Activated T-cell treated with anti-CD3 and anti-CD28 coated beads, Interleukin-2, amount 50 U/mL, for 24 hours (primary cell): ENCODE measurements around the gene MEGF11.

Source experiments
- DNase-seq: peaks from one replicate; pipeline ENCODE4 v3.0.0-alpha.2; 2020
- H3K27ac Mint-ChIP-seq: 2 replicates; pipeline ENCODE4 v1.8.0; 2020; ENCODE audit warnings: mild to moderate bottlenecking, mixed read lengths
- H3K27me3 Mint-ChIP-seq: 2 replicates; pipeline ENCODE4 v1.8.0; 2020; ENCODE audit warnings: mixed read lengths
- H3K36me3 Mint-ChIP-seq: 2 replicates; pipeline ENCODE4 v1.8.0; 2020; ENCODE audit warnings: low read depth, mixed read lengths
- H3K4me1 Mint-ChIP-seq: 2 replicates; pipeline ENCODE4 v1.8.0; 2020; ENCODE audit warnings: low read depth, mixed read lengths
- H3K4me3 Mint-ChIP-seq: 2 replicates; pipeline ENCODE4 v1.8.0; 2020; ENCODE audit warnings: mild to moderate bottlenecking, moderate library complexity, mixed read lengths
- H3K9me3 Mint-ChIP-seq: 2 replicates; pipeline ENCODE4 v1.8.0; 2020; ENCODE audit warnings: mixed read lengths

Gene MEGF11

DNA sequence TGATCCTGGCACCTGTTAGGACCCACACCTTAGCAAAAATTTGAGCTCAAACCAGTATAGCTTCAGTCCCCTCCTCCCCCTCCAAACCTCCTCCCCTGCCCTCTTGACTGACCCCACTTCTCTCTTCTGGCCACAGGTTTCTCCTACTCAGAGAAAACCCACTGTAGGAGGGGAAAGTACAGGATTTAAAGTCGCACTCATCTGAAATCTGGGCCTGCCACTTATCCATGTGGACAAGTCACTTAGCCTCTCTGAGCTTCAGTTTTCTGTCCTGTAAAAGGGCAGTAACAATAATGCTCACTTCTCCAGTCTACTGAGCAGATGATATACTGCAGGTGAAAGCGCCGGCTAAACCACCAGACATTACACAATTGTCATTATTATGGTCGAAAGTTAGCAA, 142.7 kb downstream of the MEGF11 start:
- no peak overlapping the region for H3K4me3 Mint-ChIP-seq
- no peak for DNase-seq
- H3K9me3 Mint-ChIP-seq: no peaks in the 10 kb centered on the region
- H3K36me3 Mint-ChIP-seq: no peaks in the 10 kb centered on the region
- no peak overlapping the region for H3K27ac Mint-ChIP-seq
- peaks cover 4% of the 10 kb centered on the region for H3K4me1 Mint-ChIP-seq
- no peaks in the 10 kb centered on the region for H3K27me3 Mint-ChIP-seq

DNA sequence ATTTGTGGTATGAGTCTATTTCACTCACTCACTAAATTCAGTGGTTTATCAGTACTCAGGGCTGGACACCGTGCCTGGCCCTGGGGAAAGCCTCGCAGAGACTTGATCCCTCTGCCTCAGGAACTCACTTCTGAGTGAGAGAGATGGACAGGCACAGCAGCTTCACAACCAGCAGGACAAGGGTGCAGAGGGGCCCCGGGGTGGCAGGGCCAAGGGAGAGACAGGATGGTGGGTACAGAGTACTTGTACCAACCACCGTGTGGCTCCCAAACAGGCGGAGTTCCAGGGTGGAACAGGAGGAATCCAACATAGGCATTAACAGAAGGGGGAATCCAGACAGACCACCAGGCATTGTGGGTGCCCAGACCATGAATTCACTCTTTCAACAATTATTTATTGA, 143.7 kb downstream of the MEGF11 start:
- peaks cover 2% of the 10 kb centered on the region for H3K27me3 Mint-ChIP-seq
- no peaks in the 10 kb centered on the region for H3K36me3 Mint-ChIP-seq
- no peak overlapping the region for H3K4me3 Mint-ChIP-seq
- no peak for DNase-seq
- no peak overlapping the region for H3K27ac Mint-ChIP-seq
- no peaks in the 10 kb centered on the region for H3K4me1 Mint-ChIP-seq
- no peaks in the 10 kb centered on the region for H3K9me3 Mint-ChIP-seq

DNA sequence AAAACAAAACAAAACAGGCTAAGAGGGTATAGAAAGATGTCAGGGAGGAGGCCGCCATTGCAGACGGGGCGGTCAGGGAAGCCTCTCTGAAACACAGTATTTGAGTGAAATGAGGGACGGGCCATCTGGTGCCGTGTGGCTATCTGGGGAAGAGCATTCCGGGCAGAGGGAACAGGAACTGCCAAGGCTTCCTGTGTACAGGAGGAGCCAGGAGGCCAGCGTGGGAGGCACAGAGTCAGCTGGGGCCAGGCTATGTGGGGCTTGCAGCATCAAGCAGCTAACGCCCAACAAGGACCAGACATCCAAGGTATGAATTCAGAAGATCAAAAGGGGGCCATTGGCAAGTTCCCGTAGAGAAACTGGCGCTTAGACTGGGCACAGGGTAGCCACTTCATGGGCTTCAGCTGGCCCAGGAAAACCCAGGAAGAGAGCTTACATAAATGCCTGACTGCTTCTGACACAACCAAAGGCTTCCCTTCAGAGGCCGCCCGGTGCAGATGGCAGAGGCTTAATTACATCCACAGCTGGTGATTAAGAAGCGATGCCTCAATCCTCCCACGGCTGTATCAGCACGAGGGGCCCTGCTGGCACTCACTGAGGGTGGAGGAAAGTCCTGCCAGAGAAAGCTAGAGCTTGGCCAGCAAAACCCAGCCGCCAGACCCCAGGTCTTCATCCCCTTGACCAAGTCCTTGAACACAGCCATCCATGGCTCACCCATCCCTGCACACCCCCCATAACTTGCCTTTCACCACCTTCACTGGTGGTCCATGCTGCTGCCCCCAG, 144.9 kb downstream of the MEGF11 start:
- no peak overlapping the region for H3K4me3 Mint-ChIP-seq
- H3K27ac Mint-ChIP-seq: no peak overlapping the region
- H3K27me3 Mint-ChIP-seq: peaks cover 3% of the 10 kb centered on the region
- no peaks in the 10 kb centered on the region for H3K36me3 Mint-ChIP-seq
- DNase-seq: no peak
- no peaks in the 10 kb centered on the region for H3K4me1 Mint-ChIP-seq
- no peaks in the 10 kb centered on the region for H3K9me3 Mint-ChIP-seq

DNA sequence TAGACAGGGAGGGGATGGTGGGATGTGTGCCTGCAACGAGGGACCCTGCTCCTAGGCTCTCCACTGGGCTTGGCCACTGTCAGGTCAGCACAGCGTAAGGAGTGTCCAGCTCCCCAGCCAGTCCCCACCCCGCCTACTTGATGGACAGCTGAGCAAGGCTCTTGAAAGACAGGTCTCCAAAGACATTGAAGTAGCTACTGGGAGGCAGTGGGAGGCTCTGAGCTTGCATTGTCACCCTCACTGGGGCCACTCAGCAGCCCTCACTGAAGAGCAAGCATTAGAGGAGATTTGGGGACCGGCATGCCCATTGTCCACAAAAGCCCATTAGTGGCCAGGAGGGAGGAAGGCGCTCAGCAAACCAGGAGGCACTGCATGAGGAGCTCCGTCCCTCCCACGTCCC, 146.5 kb downstream of the MEGF11 start:
- H3K4me1 Mint-ChIP-seq: no peaks in the 10 kb centered on the region
- H3K9me3 Mint-ChIP-seq: no peaks in the 10 kb centered on the region
- H3K27ac Mint-ChIP-seq: no peak overlapping the region
- H3K4me3 Mint-ChIP-seq: no peak overlapping the region
- H3K36me3 Mint-ChIP-seq: no peaks in the 10 kb centered on the region
- no peak for DNase-seq
- H3K27me3 Mint-ChIP-seq: peaks cover 3% of the 10 kb centered on the region

DNA sequence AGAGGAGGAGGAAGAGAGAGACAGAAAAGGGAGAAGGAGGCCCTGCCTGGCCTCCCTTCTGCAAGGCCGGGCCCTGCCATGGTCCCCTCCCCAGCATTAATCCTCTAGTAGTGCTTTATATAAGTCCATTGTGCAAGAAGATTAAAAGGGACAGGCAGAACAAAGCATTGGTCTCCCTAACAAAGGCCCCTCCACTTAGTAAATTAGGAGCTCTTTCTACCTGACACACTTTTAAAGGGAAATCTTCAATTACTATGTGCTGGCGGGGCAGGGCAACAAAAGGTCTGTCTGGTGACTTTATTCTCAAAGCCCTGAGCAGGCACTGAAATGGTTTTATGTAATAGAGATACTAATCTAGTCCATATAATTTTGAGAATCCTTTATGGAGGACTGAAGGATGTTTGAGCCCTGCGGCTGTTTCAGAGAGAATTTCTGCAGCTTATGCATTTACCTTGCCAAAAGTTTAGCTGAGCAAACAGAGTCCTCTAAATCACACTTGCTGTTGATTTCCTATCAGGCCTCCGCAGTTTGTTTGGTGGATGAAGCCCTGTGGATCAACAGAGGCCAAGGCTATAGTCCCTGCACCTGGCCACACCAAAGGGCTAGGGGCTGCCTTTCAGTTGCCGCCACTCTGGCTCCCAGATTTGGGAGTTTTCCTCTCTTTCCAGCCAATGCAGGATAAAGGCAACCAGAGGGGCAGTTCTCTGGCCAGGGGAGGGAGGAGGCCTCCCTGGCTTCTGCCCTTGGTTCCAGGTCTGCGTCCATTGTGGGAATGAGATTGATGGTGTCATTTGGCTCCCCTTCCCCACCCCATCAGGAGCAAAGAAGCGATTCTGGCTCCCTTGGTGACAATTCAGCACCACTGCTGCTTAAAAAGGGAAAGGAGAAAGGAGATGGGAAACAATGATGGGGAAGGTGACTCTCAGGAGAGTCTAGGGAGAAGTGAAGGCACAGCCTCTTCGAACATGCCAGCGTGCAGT, 148.0 kb downstream of the MEGF11 start:
- Mint-ChIP-seq H3K4me3 (no peak overlapping the region), H3K9me3 (no peaks in the 10 kb centered on the region), H3K27me3 (peaks cover 3% of the 10 kb centered on the region), H3K36me3 (no peaks in the 10 kb centered on the region), H3K4me1 (no peaks in the 10 kb centered on the region), H3K27ac (no peak overlapping the region)
- no peak for DNase-seq

DNA sequence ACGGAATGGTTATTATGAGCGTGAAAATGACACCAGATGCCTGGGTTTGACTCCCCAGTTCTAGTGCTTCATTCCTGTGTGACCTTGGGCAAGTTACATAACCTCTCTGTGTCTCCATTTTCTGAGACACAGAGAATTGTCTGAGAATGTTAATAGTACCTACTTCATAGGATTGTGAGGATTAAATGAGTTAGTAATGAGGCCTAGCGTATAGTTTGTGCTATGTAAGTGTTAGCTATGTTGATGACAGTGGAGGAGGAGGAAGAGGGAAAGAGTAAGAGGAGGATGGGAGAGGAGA, 150.3 kb downstream of the MEGF11 start:
- Mint-ChIP-seq H3K27me3 (peaks cover 11% of the 10 kb centered on the region), H3K4me1 (no peaks in the 10 kb centered on the region), H3K36me3 (no peaks in the 10 kb centered on the region), H3K9me3 (no peaks in the 10 kb centered on the region), H3K27ac (no peak overlapping the region), H3K4me3 (no peak overlapping the region)
- DNase-seq: no peak

DNA sequence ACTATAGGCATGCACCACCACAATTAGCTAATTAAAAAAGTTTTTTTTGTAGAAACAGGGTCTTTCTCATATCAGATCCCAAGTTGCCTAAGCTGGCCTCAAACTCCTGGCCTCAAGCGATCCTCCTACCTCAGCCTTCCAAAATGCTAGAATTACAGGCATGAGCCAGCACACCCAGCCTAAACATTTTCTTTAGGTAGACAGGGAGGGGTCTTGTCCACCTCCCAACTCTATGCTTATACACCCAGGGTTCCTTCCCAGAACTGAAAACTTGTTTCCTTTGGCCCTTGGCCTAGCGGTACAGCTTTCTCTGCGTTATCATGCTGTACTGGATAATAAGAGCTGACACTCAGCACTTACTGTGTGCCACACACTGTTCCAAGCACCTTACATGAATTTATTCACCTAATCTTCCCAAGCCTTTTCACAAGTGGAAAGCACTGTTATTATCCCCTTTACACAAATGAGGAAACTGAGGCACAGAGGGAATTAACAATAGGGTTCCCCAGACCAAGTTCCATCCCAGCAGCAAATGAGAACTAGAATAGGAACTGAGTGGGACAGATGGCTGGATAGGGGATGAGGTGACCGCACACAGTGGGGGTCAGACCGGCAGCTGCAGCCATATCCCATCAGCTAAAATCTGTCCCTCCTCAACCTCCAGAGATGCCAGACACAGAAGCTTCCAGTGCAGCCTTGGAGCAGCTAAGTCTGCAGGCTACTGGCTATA, 150.8 kb downstream of the MEGF11 start:
- DNase-seq: no peak
- no peak overlapping the region for H3K4me3 Mint-ChIP-seq
- no peaks in the 10 kb centered on the region for H3K4me1 Mint-ChIP-seq
- peaks cover 11% of the 10 kb centered on the region for H3K27me3 Mint-ChIP-seq
- no peak overlapping the region for H3K27ac Mint-ChIP-seq
- H3K36me3 Mint-ChIP-seq: no peaks in the 10 kb centered on the region
- no peaks in the 10 kb centered on the region for H3K9me3 Mint-ChIP-seq

DNA sequence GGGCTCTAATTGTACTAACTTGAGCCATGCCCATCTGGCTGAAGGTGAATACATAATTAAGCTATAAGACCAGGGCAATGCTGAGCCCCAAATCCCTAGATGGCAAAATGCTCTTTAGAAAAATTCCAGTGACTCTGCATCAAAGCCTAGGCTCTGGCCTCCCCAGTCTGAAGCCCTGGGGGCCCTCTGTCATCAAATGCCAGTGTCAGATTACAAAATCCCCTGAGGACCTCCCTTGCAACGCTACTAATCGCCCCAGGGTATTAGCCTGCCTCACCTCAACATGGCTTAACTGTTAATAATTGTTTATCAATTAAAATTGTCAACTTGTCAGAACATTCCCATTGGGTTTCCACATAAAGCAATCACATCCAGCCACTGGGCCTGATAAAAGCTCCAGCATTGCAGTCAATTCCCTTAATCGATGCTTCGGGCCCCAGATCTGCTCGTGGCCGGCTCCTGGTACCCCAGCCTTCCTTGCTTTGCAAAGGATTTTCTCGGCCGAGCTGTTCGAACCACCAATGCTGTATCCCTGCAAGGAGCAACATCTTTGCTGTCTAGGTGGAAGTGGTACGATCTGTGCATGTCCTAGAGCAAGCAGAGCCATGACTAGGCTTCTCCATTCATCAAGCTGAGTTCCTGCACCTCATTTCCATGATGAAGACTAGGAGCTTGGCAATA, 151.7 kb downstream of the MEGF11 start:
- no peak for DNase-seq
- Mint-ChIP-seq H3K4me1 (no peaks in the 10 kb centered on the region), H3K9me3 (no peaks in the 10 kb centered on the region), H3K36me3 (no peaks in the 10 kb centered on the region), H3K27me3 (peaks cover 11% of the 10 kb centered on the region), H3K4me3 (no peak overlapping the region), H3K27ac (no peak overlapping the region)

DNA sequence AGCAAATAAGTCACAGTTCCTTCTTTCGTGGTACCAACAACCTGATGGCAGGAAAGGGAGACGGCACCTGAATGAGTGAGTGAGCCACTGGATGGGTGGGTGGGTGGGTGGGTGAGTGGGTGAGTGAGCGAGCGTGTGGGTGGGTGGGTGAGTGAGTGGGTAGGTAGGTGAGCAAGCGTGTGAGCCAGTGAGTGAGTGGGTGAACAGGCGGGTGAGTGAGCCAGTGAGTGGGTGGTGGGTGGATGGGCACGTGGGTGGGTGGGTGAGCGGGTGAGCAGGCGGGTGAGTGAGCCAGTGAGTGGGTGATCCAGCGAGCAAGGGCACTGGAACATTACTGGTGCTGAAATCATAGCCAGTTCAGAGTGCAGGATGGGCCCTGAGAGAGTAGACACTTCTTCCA, 152.8 kb downstream of the MEGF11 start:
- Mint-ChIP-seq H3K4me3 (no peak overlapping the region), H3K9me3 (no peaks in the 10 kb centered on the region), H3K36me3 (no peaks in the 10 kb centered on the region), H3K27me3 (peaks cover 11% of the 10 kb centered on the region), H3K27ac (no peak overlapping the region), H3K4me1 (no peaks in the 10 kb centered on the region)
- no peak for DNase-seq

DNA sequence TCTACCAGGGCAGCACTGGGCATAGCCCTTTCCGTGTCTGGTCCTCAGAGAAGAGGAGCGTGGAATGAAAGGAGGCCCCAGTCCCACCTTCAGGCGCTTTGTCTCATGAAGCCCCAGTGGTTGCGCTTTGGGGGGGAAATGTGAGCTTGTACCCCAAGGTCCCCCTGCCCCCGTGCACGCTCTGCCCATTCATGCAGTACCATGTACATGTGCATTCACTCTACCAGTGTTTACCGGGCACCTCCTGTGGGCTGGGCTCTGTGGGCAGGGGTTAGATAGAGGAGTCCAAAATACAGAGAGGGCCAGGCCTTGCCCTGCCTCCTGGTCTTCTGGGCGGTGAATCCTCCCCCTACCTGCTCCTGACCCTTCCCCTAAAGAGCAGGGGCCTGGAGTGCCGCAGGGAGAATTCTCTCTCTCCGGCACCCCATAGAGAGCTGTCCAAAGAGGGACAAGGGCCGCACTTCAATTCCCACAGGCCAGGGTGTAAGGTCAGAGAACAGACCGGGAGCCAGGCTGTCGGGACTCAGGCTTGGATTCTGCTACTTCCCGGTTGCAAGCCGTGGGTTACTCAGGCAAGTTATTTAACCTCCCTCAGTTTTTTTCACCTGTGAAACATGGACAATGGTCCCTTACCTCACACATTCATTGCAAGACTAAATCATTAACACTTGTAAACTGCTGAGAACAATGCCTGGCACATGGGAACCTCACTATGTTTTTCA, 153.4 kb downstream of the MEGF11 start:
- no peak overlapping the region for H3K27ac Mint-ChIP-seq
- H3K9me3 Mint-ChIP-seq: no peaks in the 10 kb centered on the region
- no peaks in the 10 kb centered on the region for H3K4me1 Mint-ChIP-seq
- no peaks in the 10 kb centered on the region for H3K36me3 Mint-ChIP-seq
- DNase-seq: no peak
- H3K27me3 Mint-ChIP-seq: peaks cover 11% of the 10 kb centered on the region
- H3K4me3 Mint-ChIP-seq: no peak overlapping the region

DNA sequence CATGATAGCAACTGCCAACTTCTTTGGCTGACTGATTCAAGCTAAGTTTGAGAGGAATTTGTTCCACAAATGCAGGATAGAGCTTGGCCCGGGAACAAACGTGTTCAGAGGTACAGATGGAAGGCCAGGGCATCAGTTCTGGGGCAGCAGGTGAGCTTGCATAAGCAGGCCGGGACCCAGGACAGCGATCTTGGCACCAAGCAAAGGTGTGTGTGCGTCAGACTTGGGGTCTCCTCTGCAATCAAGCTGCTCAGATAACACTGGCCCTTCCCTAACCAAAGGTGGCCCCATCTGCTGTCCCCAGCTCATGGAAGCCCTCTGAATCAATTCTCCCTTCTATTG, 155.6 kb downstream of the MEGF11 start:
- H3K27me3 Mint-ChIP-seq: peaks cover 12% of the 10 kb centered on the region
- no peaks in the 10 kb centered on the region for H3K4me1 Mint-ChIP-seq
- H3K27ac Mint-ChIP-seq: no peak overlapping the region
- no peak for DNase-seq
- H3K36me3 Mint-ChIP-seq: no peaks in the 10 kb centered on the region
- H3K9me3 Mint-ChIP-seq: no peaks in the 10 kb centered on the region
- H3K4me3 Mint-ChIP-seq: no peak overlapping the region

DNA sequence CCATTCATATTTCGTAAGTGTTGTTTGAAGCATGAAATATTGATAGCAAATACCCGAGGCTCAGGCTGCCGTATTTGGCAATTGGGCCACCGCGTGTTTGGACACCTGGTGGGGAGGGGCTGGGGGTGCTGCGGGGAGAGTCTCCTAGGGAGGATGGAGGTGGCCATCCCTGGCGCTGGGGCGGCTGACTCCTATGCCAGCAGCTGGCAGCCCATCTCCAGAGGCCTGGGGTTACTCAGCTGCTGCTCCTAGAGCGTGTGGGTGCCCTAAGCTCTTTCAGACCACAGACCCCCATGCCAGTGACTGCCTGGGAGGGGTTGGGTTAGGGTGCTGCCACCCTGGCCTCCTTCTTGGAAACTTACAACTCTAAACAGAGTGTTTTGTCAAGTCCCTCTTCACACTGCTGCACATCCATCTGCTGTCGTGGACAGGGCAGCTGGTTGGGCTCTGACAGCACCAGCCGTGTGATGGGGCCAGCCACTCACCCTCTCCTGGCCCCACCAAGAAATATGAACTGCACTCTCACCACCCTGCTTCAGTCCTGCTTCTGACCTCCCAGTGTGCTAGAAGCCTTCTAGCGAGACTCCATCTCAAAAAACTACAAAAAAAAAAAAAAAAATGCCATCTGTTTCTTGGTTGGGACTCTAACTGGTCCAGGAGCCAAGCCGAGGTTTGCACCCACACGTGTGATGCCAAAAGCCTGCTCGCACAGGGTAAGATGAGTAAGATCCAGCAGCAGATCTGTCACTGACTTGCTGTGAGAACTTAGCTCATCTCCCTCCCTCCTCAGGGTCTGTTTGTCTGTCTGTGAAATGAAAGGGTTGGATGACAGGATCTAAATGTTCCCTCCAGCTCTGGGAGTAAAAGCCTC, 156.2 kb downstream of the MEGF11 start:
- no peaks in the 10 kb centered on the region for H3K9me3 Mint-ChIP-seq
- DNase-seq: no peak
- no peak overlapping the region for H3K27ac Mint-ChIP-seq
- H3K4me1 Mint-ChIP-seq: no peaks in the 10 kb centered on the region
- peaks cover 12% of the 10 kb centered on the region for H3K27me3 Mint-ChIP-seq
- no peak overlapping the region for H3K4me3 Mint-ChIP-seq
- H3K36me3 Mint-ChIP-seq: no peaks in the 10 kb centered on the region

DNA sequence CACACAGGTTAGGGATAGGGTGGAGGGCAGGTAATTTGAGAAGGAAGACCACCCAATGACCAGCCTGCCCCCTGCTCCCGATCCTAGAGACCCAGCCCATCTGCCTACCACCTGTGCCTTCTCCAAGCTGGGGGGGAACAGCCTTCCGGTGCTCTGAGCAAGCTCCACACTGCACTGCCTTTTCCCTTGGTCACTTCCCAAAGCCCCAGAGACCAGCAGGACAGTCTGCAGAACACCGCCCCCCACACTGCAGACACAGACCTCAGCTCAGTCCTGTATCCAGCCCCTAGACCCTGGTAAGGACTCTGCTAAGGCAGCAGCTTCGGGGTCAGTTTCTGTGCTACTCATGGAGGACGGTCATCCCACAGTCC, 156.9 kb downstream of the MEGF11 start:
- Mint-ChIP-seq H3K27me3 (peaks cover 12% of the 10 kb centered on the region), H3K4me1 (no peaks in the 10 kb centered on the region), H3K9me3 (no peaks in the 10 kb centered on the region), H3K4me3 (no peak overlapping the region), H3K36me3 (no peaks in the 10 kb centered on the region), H3K27ac (no peak overlapping the region)
- no peak for DNase-seq
